NCI-H2107 treated with DMSO at 0.1 percent for 48 hours (cell line): Measurements from ENCODE around the gene ALK.

Experiments
- DNase-seq: peaks from one replicate; lab custom pipeline; 2025; ENCODE audit not compliant: unreplicated experiment; lab: John Stamatoyannopoulos, UW

Gene ALK

DNA sequence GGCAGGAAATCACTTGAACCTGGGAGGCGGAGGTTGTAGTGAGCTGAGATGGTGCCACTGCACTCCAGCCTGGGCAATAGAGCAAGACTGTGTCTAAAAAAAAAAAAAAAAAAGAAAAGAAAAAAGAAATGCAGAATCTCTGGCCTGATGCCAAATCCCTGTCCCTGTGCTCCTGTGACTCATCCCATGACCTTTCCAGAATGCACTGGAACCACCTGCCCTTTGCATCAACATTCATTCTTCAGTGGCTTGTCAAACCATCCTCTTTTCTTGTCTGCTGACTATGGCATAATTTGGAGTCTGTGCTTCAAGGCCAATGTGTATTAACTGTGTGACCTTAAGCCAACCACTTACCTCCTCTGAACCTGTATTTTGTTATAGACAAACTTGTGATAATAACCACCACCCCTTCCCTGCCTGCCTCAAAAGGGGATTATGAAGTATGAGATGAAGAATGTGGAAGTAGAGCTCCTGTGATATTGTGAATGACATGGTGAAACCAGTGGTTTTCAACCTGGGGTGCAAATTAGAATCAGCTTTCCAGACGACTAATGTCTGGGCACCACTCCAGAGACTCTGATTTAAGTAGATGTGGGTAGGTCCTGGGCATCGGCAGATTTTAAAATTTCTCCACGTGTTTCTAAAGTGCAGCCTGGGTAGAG is 616.9 kb downstream of the ALK start:
- DNase-seq: no peak

DNA sequence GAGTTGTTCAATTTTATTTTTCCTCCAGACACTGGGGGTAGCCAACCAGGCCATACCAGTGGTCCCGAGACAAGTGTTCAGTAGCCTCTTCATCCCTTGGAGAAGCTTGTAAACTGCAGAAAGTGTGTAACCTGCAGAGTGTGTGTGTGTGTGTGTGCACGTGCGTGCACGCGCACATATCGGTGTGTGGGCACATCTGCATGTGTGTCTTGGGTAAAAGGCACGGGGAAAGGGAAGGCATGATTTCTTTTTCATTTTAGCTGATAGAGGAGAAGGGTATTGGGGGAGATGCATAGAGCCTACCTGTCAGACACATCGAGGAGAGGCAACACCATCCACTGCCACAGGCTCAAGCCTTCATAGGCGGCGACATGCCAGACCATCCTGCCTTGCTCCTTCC is 624.8 kb downstream of the ALK start:
- DNase-seq: no peak

DNA sequence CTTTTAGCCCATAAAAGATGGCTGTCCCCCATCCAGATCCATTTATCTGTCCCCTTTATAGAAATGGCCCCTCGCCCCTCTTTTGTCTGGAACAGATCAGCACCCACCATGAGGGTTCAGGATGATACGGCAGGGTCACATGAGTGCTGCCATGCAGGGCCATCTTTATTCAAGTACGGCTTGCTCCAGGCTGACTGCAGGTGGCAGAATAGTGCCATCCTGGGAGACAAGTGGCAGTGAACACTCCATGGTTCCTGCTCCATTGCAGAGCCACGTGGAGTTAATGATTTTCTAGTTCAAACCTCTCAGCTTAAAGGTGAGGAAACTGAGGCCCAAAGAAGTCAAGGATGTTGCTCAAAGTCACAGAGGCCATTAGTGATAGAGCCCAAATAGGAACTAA is 625.5 kb downstream of the ALK start:
- DNase-seq: no peak

DNA sequence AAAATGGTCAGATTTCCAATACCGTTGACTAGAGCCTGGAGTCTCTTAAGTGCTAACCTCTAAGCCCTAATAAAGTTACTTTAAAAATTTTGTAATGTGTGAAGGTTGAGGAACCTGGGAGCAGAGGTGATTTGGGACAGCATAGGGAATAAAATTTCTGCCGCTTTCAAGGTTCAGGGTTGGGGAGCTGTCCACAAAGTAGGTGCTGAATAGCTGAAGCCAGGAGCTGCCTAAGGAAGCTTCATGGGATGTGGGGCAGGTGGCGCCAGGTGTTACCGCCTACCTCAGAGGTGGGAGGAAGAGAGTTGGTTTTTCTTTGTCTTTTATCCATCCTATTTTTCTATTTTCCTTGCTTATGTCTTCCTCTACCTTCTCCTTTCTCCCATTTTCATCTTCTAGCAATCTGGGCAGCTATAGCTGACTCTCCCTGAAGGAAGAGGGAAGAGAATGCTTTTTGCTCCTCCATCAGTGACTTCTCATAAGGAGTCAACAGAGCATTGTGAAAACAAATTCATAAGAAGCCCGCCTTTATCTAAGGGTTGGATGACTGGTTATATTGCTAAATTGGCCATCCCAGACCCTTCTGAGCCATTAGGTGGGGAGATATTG is 627.5 kb downstream of the ALK start:
- no peak for DNase-seq

DNA sequence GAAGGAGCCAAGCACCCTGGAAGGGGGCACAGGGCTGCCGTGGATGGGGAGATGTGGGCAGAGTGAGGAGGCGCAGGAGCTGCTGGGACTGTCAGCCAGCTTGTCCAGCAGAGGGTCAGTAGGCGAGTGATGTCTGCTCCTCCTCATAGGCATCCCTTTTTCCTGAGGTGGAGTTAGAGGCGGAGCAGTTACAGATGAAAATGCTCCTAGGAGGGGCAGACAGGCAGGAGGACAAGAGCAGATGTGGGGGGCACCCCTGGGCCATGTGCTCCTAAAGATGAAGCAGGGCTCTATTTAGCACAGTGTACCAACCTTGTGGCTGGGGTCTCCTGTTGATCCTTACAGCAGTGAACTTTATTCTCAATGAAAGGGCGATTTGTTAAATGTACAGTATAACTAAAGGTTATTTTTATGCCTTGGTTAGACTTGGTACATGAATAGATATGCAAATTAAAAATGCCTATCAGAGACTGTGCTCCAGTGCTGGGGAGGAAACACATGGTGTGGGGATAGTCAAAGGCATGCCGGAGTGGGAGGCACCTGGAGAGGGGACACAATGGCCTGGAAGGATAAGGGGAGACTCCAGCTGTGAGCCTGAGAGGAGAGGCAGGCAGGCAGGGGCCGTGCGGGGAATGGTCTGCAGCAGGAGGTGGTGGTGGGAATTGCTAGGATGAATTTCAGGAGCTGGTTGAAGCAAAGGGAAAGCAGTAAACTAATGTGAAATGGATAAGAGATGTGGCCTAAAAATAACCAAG is 630.9 kb downstream of the ALK start:
- DNase-seq: no peak

DNA sequence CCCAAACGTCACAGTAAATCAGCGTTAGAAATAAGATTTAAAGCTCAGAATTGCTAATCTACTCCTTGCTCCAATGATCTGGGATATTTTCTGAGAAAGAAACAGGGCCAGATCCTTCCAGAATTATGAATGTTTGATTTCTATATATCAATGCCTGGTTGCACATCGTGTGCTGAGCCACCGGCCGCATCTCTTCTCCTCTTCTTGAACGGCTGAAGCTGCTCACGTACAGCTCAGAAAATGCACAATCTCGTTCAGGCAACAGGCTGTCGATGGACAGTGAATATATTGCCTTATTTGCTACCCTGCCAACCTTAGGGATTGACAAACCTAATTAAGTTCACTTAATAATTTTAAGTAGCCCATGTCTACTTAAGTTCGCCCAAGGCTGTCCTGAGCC is 636.7 kb downstream of the ALK start:
- no peak for DNase-seq

DNA sequence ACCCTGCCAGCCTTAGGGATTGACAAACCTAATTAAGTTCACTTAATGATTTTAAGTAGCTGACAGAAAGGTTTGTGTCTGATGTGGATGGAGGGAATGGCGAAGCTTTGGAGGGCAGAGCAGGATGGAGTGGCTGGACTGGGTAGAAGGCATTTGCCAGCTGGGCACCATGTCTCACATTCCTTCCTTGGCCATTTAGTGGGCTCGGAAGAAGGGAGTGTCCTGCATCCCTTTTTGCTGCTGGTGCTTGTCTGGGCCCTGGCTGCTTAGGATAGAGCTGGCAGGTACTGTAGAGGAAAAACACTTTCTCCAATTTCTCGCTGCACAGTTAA is 639.5 kb downstream of the ALK start:
- no peak for DNase-seq

DNA sequence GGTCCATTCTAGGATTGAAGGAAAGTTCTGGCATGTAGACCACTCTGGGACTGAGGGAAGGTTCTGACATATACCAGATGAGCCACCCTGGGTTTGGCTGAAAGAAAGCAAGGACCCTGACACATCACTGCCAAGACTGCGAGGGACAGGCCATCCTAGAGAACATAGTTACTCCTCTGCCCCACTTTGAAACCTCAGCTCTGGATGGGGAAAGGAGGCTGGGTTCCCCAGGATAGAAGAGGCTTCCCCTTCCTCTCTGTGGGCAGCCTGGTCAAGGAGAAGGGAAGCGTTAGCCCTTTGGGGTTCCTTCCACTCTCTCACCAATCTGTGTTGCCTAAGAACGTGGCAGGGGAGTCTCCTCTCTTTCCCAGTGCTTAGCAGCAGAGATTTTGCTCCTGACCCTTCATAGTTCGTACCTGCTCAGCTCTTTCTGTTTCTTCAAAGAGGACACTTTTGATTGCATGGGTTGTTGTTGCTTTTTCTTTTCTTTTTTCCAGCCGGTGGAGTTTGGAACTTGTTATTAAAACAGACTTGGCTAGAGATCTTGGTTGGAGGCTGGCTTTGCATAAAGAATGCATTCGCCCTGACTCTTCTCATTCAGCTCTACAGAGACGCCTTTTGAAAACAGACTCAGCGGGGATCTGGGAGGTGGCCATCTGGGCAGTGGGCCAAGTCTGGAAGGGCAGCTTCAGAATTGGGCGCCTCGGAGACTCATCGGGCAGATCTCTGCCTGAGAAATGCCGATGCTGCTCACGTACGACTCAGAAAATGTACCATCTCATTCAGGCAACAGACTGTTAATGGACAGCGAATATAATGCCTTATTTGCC is 640.1 kb downstream of the ALK start:
- DNase-seq: peak; percentile 41

DNA sequence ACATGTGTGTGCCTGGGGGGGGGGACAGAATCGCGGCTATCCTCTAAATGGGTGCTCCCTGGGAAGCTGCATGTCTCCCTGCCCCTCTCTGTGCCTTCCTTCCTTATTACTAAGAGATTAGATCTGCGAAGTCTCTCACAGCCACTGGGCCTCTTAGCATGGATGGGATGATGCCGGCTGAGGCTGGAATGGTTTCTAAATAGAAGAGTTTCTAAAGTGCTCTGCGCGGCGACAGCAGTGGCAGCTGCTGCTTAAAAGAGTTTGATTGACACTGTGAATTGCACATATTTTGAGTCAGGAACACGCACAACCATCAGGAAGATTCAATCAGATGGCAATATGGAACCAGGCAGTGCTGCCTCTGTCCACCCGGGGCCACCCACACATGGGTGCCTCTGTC is 642.4 kb downstream of the ALK start:
- no peak for DNase-seq

DNA sequence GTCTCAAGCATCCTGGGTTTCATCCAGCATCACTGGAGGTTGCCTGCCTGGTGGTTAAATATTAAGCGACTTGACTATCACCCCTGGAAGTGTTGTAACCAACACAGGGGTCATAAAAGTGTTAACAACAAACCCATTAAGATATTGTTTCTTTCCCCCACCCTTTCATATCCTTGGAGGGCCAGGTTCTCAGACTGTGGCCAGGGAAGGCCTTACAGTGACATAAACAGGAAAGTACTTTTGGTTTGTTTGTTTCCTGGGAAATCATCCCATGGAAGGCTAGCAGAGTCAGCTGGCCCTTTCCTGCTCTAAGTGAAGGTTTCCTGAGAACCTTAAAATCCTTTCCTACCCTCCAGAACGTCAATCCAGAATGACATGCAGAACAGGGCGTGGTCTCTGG is 645.2 kb downstream of the ALK start:
- DNase-seq: no peak

DNA sequence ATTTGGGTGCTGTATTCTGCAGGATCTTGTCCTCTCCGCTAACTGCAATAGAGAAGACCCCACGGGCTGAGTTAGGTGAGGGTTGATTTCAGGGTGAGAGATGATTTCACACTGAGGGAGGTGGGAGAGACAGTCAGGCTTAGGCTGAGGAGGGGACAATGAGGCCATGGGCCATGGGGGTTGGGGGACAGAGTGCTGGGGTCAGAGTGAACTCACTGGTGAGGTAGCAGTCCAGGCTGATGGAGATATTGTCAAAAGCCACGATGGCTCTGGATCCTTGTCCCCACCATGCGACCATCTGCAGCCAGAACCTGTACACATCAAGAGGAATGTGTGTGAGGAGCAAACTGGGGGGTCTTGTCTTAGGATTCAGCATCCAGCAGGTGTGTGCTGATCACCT is 646.2 kb downstream of the ALK start:
- DNase-seq: no peak

DNA sequence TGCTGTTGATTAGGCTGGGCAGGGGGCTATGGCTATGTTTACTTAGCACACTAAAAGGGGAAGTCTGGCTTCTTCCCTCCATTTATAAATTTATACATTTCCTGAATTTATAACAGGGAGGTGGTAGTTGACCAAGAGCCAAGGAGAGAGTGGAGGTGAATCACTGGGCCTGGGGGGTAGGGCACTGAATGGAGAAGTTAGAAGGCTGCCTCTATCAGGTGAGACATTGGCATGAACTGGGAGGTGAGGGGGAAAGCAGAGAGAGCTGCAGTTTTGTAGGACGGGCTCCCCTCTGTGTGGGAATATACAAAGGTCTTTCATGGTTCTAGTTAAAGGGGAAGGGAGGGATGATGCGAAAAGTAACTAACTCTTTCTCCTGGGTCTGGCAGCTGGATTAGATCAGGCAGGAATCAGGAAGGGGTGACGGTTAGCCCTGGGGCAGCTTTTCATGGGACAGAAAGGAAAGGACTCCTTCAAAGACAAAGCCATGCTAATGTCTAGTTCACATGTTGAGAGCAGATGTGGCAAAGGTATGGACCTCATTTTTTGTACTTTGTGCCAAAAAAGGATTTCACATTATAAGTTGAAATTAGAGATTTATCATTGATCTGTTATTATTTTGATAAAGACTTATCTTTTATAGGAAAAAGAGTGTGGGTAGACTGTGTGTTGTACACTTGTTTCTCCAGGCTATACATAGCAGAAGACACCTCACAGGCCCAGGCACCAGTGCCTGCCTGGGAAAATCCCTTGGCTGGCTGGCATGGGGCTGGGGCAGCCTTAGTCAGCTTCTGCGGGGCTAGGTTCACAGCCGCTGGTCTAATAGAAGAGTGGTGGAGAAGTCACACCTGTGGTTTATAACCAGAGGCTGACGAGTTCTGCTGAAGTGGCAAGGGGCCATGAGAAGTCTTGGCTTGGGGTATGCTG is 647.4 kb downstream of the ALK start:
- no peak for DNase-seq

DNA sequence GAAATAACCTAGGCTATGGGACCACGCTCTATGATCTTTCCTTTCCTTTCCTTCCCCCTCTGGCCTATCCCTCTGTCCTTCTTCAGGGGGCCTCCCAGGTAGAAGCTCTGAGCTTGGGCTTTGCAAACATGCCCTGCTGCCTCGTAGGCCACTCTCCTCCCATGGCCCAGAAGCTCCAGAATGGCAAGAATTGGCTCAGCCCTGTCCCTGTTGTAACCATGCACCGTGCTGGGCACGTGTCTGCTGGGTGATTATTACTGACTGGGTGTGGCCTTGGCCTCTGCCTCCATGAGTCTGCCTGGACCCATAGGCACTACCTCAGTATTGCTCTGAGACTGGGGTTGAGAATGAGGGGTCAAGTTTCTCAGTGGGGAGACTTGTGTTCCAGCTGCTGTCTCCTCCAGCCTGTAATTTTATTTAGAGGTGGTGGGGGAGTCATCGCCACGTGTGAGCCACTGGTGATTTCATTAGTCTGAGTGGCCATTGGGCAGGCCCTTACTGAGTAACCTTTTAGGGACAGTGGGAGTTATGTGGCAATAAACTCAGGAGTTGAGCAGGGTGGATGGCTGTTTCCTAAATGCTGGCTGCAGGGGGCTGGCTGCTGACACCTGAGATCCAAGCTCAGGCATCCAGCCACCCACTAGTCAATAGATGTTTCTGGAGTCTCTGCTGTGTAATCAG is 648.2 kb downstream of the ALK start:
- no peak for DNase-seq

DNA sequence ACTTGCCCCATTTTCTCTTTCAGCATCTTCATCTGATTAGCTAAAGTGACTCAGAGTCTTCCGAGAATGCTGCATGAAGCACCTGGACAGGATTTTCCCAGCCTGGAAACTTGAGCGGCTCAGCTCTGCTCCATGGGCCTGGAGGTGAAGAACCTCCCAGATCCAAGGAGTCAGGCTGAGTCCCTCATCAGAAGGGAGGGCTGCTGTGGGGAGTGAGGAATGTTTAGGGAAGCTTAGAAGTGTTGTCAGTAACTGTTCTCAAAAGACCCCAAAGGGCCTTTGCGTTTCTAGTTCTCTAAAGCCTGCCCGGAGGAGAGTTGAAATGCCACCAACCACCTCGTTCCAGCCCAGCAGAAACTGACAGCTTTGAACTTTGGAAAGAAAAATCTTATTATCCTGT is 649.1 kb downstream of the ALK start:
- no peak for DNase-seq

DNA sequence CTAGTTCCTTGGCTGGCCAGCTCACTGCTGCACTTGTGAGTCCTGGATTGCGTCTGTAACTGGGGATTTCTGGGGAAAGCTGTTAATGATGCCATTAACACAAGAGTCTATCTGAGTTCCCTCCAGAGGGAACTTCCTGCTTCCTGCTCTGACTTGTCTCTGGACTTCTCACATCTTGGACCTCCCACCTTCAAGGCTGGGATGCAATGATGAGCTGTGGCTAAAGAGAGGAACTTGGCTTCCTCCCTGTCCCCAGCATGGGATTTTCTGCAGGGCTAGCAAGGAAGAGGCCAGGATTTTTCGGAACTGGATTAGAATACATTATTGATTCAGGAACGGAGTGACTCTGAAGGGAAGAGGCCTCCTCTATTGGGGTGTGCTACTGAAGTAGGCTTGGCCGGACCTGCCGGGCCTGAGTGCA is 650.7 kb downstream of the ALK start:
- no peak for DNase-seq

DNA sequence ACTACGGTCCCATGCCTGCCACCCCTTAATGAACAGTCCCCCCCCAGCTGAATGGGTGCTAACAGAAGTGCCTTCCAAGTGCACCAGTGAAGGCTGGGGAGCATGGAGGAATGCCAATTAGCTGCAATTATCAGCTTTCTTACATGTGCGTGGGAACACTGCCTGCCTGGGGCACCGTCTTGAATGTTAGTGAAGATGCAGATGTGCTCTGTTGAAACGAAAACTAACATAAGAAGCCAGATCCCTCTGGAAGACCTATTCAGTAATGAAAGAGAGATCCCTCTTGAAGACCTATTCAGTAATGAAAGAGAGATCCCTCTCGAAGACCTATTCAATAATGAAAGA is 651.6 kb downstream of the ALK start:
- DNase-seq: no peak

DNA sequence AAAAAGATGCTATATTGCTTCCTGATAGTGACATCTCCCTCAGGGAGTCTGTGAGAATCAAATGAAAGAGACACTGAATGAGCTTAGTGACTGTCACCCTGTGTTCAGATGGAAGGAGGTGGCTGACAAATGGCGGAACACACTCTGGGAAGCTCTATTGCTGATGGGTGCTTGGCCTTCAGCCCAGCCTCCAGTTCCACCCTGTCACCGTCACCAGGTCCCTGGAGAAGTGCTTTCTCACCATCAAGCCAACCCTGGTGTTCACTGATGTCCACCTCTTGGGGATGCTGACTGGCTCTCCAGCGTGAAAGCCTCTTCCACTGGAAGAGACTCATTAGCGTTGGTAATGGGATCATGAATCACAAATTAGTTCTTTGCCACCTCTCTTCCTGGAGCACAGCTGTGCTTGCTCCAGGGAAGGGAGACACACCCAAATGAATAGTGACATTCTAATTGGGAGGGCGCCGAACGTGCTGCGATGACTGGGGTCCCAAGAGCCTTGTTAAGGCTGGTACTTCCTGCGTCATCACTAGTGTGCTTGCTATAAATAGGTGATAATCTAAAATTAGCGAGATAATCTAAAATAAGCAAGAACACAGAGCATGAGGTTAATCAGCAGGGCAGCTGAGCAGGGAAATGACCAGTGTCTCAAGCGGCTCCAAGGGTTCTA is 652.2 kb downstream of the ALK start:
- no peak for DNase-seq

DNA sequence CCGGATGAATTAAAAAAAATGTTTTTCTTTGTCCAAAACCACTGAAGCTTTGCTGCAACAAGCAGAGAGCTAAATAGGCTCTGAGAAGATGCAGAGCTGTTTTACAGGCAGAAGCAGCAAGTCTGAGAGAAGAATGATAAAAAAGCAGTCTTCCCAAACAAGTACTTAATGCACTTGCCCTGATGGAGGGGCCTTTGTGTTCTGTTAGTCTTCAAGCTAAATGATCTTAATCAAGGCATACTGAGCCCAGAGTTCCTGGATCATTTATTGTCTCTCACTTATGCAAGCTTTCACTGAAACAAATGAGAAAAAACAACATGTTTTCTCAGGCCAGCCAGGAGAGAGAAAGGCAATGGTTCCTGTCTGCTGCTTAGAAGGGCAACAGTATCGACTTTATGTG is 653.7 kb downstream of the ALK start:
- no peak for DNase-seq

DNA sequence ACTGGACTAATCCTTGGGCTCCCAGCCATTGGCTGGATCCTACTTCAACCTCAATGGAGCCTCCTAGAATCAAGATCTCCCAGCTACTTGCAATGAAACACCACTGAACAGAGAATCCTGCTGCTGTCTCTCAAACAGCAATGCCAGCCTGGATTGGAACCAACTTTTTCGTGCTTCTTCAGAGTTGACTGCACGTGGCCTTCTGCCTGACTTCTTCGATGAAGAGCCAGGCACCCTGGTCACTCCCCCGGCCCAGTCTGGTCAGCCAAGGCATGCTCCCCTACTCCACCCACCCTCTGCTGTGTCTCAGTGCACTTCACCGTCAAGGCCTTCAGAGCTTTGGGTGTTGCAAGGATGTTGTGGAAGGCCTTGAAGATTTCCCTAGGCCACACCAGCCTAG is 657.5 kb downstream of the ALK start:
- no peak for DNase-seq
